HG02981 (cell line): Measurements from ENCODE around the gene CASK.

Experiments used
- ATAC-seq: cut with Tn5 transposase; IDR thresholded peaks from one replicate; pipeline ENCODE4 v1.9.1; 2021; ENCODE audit warnings: mild to moderate bottlenecking, moderate library complexity; ENCODE audit not compliant: unreplicated experiment

Gene CASK

DNA sequence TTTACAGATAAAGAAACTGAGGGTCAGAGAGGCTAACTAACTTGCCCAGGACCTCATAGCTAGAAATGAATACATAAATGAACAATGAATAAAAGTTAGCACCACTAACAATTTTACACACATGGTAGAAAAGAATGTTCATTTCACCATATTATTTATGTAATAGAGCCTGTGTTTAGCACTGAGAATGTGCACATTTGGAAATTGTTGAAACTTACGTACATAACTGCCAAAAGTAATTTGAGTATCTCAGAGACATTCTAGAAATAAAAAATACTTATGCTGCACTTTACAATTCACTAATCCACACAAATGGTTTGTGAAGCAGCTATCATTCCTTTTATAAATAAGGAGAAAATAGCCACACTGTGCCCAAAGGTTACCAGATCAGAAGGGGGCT is 9.9 kb downstream of the CASK start:
- no peak for ATAC-seq

DNA sequence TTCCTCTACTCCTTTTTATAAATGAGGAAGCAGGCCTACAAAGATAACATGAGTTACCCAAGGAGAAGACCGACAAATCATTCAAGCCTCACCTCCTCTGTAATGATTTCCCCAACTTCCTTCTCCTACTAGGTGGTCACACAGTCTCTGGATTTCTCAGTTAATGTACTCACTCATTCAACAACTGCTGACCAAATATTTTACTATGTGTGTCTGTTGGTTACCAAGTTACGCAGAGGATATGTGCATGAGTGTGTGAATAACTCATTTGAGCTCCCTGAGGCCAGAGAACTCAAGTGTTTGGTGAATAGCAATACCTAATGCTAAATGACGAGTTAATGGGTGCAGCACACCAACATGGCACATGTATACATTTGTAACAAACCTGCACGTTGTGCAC is 10.4 kb downstream of the CASK start:
- no peak for ATAC-seq

DNA sequence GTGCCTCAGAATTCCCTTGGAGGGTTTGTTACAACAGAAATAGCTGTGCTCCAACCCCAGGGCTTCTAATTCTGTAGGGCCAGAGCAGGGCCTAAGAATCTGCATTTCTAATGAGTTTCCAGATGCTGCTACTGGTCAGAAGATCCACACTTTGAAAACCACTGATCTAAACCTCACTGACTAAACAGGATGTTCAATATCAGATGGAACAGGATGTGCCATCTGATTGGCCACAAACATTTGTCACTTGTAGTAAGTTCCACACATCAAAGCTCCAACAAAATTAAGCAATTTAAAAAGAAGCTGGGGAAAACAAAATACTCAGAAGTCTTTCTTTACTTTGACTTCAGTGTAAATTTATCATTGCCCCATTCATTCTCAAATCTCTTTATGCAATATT is 14.3 kb downstream of the CASK start:
- ATAC-seq: no peak

DNA sequence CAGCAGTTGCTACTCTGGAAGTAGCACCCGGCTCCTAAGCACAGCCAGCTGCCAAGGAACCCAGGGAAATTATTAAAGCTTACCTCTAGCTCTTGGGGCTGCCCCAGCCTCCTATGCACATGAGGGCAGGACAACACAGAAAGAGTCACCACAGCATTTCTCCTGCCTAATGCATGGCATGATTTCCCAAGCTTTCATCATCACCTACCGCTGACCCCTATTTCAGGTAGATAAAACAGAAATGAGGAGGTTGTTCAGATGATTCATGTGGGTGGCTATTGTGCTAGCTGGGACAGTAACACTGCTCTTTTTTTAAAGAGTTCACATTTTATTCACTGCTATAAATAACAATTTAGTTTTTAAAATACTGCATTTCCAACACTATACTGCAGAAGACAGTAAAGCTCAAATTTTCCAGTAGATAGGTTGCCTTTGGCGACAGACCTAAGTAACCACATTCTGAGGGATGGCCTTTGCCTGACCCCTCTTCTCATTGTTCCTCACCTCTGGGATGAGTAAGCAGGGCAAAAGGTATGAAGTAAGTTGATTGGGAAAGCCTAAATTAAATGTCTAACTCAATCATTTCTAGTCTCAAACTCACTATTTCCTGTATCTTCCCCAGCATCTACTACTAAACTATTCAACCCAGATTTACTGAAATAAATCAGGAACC is 16.7 kb downstream of the CASK start:
- ATAC-seq: no peak

DNA sequence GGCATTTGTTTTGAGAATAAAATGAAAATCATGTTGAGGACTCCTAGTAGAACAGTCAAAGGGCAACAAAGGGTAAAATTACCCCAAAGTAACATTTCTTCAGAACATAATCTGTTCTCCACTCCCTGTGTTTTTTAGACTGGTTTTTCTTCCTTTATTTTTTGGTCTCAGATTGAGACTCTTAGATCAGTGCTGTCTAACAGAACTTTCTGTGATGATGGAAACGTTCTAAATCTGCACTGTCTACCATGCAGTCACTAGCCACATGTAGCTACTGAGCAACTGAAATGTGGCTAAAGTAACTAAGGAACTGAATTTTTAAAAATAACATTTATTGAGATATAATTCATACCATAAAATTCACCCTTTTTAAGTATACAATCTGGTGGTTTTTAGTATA is 19.8 kb downstream of the CASK start:
- ATAC-seq: no peak

DNA sequence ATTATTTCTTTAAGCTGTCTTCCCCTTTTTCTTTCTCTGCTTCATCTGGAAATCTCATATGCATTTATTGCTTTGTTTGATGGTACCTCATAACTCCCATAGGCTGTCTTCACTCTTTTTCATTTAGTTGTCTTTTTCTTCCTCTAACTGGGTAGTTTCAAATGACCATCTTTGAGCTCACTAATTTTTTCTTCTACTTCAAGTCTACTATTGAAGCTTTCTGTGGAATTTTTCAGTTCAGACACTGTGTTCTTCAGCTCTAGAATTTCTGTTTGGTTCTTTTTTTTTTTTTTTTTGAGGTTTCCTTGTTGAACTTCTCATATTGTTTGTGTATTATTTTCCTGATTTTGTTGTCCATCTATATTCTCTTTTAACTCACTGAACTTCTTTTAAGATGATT is 23.0 kb downstream of the CASK start:
- ATAC-seq: no peak

DNA sequence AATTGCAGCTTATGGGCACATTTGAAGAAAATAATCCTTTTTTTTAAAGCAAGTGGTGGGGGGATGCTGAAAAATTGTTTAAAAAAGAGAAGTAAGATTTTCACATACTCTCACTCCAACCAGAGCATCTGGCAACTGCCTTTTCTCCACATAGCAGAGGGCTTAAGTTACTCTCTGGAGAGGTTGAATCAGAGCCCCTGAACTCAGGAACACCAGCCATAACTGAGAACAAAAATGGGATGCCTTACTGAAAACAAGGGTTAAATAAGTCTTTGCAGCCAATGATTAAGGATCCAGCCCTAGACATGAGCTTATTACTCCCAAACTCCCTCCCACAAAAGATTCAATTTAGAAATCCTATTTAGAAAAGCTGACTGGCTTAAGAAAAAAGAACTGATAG is 27.5 kb downstream of the CASK start:
- ATAC-seq: no peak

DNA sequence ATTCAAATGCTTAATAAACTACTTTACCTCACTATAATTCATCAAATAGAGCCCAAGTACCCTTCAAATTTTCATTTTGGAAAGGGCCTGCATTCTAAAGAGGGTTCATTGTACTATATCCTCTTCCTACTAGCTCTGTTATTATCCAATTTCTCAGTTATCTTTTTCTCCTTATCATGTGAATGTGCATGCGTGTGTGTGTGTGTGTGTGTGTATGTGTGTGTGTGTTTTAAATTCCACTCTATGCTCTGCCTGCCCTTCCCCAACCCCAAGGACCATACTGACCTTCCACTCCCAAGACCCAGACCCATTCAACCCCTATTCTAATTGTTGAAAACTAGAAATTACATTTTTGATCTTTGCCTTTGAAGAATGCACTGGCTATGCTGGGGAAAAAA is 33.3 kb downstream of the CASK start:
- ATAC-seq: no peak

DNA sequence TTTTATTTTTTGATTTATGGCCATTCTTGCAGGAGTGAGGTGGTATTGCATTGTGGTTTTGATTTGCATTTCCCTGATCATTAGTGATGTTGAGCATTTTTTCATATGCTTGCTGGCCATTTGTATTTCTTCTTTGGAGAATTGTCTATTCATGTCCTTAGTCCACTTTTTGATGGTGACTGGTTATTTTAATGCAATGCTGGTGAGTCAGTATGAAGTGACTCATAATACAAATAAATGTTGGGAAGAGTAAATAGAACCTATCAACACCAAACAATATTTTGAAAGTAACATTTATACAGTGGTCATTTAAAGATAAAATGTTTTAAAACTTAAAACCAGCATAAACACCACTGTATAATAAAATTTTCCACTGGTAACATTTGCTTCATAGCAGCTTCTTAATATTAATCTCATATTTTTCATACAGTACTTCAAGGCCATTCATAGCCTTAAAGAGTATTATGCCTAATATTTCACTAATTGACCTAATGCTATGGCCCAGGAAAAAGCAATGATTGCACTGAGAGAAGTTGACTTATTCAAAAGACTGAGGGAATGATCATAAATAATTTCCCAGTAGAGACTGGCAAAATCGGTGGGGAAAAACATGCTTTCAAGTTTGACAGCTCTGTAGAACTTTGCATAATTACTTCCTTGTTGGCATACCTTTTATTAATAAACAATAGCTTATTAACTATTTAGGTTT is 33.9 kb downstream of the CASK start:
- no peak for ATAC-seq

DNA sequence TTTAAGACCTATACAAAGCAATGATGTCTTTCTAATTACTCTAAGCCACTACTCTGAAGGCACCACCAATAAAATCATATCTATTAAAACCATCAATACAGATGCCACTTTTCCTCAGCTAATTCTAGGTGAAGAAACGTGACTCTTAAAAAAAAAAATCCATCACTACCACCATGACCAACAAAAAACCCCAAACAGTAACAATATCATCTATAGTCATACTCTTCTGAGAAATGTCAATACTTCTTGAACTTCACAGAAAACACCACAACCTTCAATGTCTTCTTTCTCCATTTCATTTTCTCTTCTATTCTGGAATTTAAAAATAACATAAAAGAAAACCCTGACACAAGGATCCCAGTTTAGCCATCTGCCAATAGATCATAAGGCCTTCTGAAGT is 35.7 kb downstream of the CASK start:
- ATAC-seq: no peak

DNA sequence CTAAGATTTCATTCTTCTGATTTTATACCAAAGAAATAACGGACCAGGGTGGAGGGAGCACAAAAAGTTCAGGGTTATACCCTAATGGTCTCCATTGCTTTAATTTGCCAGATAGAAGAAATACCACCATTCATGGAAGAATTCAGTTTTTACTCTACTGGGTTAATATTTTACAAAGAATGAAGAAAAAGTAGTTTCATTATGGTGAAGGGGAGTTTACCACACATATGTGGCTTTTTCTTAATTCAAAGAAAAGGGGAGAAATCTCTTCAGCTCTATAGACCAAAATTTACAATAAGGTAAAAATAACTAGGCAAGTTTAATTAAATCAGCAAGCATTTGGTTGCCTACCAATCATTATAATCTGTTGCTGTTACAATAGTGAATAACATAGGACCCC is 37.6 kb downstream of the CASK start:
- ATAC-seq: no peak

DNA sequence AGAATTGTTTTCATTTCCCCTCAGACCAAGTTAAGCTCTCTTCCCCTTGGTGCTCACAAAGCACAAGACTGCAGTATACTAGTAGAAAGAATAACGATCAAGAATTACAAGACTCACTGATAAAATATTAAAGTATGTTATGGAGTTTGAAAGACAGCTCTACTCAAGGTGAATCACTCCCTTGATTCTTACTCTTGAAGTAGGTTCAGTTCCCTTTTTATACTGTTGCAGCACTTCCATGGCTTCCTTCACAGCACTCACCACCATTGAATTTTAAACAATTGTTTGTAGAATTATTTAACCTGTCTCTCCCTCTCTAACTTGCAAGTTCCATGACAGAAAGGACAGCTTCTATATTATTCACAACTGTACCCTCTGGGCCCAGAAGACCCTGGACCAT is 42.2 kb downstream of the CASK start:
- ATAC-seq: no peak

DNA sequence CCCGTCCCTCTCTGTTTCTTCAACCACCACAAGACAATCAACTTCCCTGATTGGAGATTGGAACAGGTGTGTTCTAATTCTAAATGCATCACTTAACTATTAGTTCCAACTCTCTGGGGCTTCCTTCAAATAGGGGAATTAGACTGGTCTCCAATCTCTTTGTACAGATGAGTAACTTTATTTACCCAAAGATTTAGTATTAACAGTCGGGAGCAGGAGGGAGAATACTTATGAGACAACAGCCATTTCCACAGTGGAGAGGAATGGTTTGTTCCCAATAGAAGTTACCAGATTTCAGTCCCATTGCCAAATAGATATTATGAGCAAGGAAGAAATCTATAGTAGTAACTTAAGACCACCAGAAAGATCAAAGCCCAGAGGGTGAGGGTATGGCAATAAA is 46.2 kb downstream of the CASK start:
- ATAC-seq: no peak

DNA sequence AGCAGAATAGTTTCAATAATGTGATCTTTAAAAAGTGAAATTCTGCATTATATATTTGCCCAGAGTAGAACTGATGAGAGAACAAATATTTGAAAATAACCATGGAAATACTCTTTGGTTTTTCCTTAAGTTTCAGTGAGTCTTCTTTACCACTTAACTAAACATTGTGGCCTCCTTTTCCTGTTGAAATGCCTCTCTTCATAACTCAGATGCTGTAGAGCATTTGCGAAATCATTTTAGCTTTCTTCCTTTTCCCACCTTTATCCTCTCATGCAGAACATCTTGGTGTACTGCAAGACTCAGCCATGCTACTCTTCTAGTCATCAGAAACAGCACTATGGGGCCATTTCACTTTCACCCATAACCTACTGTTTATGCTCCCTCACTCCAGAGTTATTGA is 48.2 kb downstream of the CASK start:
- ATAC-seq: no peak

DNA sequence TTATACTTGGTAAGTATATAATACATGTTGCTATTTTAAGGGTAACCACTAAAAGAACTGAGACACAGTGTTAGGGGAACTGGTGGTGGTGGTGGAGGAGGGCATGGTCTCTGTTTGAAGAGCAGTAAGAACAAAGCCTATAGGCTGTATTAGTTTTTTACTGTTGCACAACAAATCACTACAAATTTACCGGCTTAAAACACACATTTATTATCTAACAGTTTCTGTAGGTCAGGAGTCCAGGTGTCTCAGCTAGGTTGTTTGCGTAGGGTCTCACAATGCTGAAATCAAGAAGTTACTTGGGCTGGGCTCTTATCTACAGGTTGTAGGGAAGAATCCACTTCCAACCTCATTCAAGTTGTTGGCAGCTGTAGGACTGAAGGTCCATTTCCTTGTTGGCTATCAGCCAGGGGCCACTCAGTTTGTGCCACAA is 52.6 kb downstream of the CASK start:
- no peak for ATAC-seq

DNA sequence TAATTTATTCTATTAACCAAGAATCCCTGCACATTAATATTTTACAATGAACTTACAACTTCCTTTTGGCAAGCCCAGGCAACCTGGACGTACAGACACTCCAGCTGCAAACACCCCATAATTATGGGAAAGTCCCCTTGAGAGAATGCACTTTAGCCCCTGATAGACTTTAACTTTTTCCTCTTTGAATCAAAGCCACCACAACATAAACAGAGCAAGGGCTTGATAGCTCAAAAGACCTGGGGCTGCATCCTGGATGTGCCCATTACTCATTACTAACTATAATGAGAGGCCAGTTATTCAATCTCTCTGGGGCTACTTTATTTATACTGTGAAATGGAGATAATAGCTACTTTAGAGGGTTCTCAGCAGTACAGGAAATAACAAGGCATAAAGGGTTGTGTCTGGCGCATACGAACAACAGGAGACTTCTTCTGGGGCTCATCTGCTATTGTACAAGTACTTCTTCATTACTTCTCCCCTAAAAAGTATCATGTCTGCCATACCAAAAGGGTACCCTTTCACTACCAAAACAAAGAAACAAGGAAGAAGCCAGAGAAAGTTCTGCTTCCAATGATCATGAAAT is 54.9 kb downstream of the CASK start:
- ATAC-seq: no peak

DNA sequence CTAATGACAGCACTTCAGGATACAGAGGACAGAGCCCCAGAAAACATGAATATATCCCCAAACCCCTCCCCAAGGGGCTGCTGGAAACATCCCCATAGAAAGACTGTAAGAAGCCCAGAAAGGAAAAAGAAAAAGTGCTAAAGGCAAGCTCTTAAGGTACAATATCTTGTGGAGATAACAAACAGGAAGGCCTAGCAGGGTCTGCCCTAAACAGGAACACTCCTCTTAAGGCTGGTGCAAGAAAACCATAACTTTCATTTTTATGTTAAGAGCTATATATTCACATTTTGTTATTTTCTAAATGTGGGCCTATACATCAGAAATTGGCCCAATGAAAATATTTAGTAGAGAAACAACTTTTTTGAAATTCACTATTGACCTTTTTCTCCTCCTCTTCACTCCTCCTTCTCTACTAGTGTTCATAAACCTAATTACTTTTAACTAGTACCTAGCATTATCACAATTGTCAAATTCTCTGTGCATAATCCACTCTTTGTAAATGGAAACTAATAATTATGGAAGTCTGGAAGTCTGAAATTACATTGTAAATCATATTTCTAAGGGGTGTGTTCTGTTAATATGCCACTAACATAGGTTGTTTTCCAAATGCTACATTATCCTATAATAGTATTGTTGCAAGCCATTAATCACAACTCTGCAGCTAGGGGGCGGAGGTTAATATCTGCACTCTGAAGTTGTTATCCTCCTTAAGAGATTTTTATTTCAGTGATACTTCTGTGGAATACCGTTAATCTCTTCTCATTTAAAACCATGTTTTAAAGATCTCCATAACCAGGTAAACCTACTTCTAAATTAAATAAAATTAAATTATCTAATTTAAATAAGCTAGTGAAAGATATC is 59.8 kb downstream of the CASK start:
- ATAC-seq: no peak

DNA sequence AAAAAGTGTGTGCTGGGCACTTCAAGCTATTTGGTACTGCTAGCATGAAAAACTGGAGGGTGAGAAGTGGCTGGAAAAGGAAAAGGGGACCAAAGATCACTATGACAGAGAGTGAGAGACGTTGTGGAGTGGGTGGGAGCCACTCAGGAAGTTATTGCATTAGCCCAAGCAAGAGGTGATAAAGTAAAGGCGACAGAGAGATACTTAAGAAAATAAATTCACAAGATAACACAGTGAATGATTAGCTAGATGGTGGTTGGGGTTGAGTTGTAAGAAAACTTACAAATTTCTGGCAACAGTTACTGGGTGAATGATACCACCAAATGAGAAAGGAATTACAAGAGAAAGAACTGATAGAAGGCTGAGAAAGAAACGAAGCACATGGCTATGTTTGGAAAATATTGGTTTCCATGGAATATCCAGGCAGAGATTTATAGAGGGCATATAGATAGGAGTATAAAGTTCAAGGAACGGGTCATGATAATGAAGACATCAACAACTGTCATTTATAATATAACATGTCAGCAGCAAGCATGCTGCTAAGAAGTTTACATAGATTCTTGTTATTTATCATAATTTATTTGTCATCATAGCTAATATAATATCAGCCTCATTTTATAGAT is 60.7 kb downstream of the CASK start:
- ATAC-seq: no peak

DNA sequence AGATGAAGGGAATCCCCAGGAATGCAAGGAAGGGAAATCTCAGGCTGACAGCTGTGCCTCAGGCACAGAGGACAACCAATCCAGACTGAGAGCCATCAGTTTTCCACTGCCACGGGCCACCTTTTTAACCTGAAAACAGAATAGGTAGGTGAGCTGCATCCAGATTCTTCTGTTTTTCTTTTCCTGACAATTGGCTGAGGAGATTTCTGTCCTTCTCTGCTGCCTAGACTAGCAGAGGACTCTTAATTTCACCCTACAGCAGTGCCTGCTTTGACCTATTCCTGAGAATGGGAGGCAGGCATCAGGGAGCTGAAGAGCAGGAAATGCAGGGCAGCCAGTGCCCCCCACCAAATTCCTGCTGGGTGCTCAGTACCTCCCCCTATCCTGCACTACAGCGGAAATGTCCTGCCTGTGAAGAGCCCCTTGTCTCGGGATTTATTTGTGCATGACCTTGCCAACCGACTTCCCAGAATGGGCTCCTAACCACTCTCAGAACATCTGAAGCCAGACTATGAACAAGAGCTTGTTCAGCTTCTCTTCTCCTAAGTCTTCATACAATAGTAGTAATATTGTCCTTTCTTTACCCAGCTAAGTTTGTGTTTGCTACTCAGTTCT is 65.1 kb downstream of the CASK start:
- no peak for ATAC-seq

DNA sequence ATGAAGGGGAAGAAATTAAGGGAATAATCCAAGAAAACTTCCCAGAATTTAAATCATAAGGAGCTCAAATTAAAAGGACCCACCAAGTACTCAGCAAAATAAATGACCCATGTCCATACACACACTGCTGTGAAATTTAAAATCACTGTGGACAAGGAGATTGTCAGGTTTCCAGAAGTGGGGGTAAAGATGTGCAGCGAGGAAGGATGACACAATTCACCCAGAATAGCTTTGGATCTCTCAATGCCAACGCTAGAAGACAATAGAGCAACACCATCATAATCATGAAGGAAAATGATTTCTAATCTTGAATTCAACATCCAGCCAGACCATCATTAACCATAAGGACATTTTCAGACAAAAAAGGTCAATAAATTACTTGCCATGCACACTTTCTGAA is 65.7 kb downstream of the CASK start:
- no peak for ATAC-seq

DNA sequence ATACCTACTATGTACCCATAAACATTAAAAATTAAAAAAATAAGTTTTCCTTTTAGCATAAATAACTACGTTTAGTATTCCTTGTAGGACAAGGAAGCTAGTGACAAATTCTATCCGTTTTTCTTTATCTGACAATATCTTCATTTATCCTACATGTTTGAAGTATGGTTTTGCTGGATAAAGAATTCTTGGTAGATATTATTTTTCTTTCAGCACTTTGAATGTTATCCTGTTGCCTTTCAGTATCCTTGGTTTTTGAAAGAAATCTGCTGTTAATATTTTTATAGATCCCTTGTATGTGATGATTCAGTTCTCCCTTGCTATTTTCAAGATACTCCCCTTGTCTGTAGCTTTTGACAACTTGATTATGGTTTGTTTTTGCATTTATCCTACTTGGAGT is 76.6 kb downstream of the CASK start:
- no peak for ATAC-seq
